Progenitor cell of endocrine pancreas (in vitro differentiated cells): ENCODE measurements around the gene ZDHHC11B. TPM values are rescaled to one million over a fixed set of nuclear protein-coding genes. Genes with fewer than 3 reads are reported as not detected.
"Not testable (repeated sequence)": the region's sequence is repeated elsewhere in the genome, so short reads cannot be mapped to it uniquely, and the experiment has no call there.

ENCODE experiments used
- DNase-seq: peaks from one replicate; pipeline ENCODE4 v3.0.0; 2021; ENCODE audit warnings: low spot score; ENCODE audit not compliant: unreplicated experiment
- H3K27ac Mint-ChIP-seq: 2 replicates; pipeline ENCODE4 v1.8.0; 2021; ENCODE audit warnings: mild to moderate bottlenecking, moderate library complexity, mixed read lengths
- H3K27me3 Mint-ChIP-seq: 2 replicates; pipeline ENCODE4 v1.8.0; 2021; ENCODE audit warnings: mixed read lengths
- H3K36me3 Mint-ChIP-seq: 2 replicates; pipeline ENCODE4 v1.8.0; 2022; ENCODE audit warnings: mixed read lengths; ENCODE audit not compliant: insufficient read depth
- H3K4me1 Mint-ChIP-seq: 2 replicates; pipeline ENCODE4 v1.8.0; 2021; ENCODE audit warnings: low read depth, mixed read lengths
- H3K4me3 Mint-ChIP-seq: 2 replicates; pipeline ENCODE4 v1.8.0; 2021; ENCODE audit warnings: low read depth, mild to moderate bottlenecking, moderate library complexity, mixed read lengths
- H3K9me3 Mint-ChIP-seq: 2 replicates; pipeline ENCODE4 v1.8.0; 2021; ENCODE audit warnings: low read depth, mixed read lengths
- CTCF ChIP-seq: fragments of 200-600 bp; sonication (generic); IDR thresholded peaks from one replicate; pipeline ENCODE4 v1.5.0; 2021; ENCODE audit warnings: antibody characterized with exemption, mild to moderate bottlenecking; ENCODE audit not compliant: unreplicated experiment
- total RNA-seq: library from RNA; stranded (reverse); gene quantifications from 2 replicates; pipeline ENCODE4 v1.2.1, GENCODE V29; 2021

The ZDHHC11B gene
- total RNA-seq, 1 donor from 2014 or later: 8.7 TPM

GRCh38 chr5:765948-766631 lies 18.4 kb downstream of the ZDHHC11B start:
- TF ChIP-seq CTCF: no peak

GRCh38 chr5:763998-764781 lies 20.3 kb downstream of the ZDHHC11B start:
- peaks cover 9% of the 10 kb centered on the region for H3K4me1 Mint-ChIP-seq
- H3K36me3 Mint-ChIP-seq: peaks cover 10% of the 10 kb centered on the region
- no peak overlapping the region for H3K4me3 Mint-ChIP-seq
- TF ChIP-seq CTCF: no peak
- peaks cover 4% of the 10 kb centered on the region for H3K27me3 Mint-ChIP-seq
- no peak for DNase-seq
- no peak overlapping the region for H3K27ac Mint-ChIP-seq
- H3K9me3 Mint-ChIP-seq: peaks cover 5% of the 10 kb centered on the region

More at GRCh38 chr5:765948-766631, 18.4 kb downstream of the ZDHHC11B start:
- DNase-seq: no peak
- no peak overlapping the region for H3K4me3 Mint-ChIP-seq
- peaks cover 10% of the 10 kb centered on the region for H3K36me3 Mint-ChIP-seq
- peaks cover 5% of the 10 kb centered on the region for H3K9me3 Mint-ChIP-seq
- H3K4me1 Mint-ChIP-seq: peaks cover 1% of the 10 kb centered on the region
- peak overlapping the region; percentile 25 for H3K27ac Mint-ChIP-seq
- no peaks in the 10 kb centered on the region for H3K27me3 Mint-ChIP-seq

GRCh38 chr5:763397-763796 lies 21.1 kb downstream of the ZDHHC11B start:
- H3K4me1 Mint-ChIP-seq: peaks cover 17% of the 10 kb centered on the region
- DNase-seq: no peak
- H3K9me3 Mint-ChIP-seq: peaks cover 5% of the 10 kb centered on the region
- no peak overlapping the region for H3K27ac Mint-ChIP-seq
- TF ChIP-seq CTCF: no peak
- peaks cover 10% of the 10 kb centered on the region for H3K36me3 Mint-ChIP-seq
- peaks cover 4% of the 10 kb centered on the region for H3K27me3 Mint-ChIP-seq
- H3K4me3 Mint-ChIP-seq: no peak overlapping the region

- H3K27me3 Mint-ChIP-seq, H3K9me3 Mint-ChIP-seq, DNase-seq, H3K27ac Mint-ChIP-seq, H3K36me3 Mint-ChIP-seq, H3K4me3 Mint-ChIP-seq: not testable (repeated sequence)
- H3K4me1 Mint-ChIP-seq: peaks cover 21% of the 10 kb centered on the region
Observed at GRCh38 chr5:762996-763395, 21.5 kb downstream of the ZDHHC11B start.

GRCh38 chr5:761854-762710 lies 22.4 kb downstream of the ZDHHC11B start:
- peak; percentile 11 for DNase-seq
- H3K4me1 Mint-ChIP-seq: peaks cover 30% of the 10 kb centered on the region
- H3K36me3 Mint-ChIP-seq: peaks cover 10% of the 10 kb centered on the region
- peaks cover 5% of the 10 kb centered on the region for H3K9me3 Mint-ChIP-seq
- no peak for TF ChIP-seq CTCF
- H3K27ac Mint-ChIP-seq: no peak overlapping the region
- H3K27me3 Mint-ChIP-seq: peaks cover 4% of the 10 kb centered on the region
- H3K4me3 Mint-ChIP-seq: no peak overlapping the region
